ENCODE results near the gene MREG. TPM values are rescaled to one million over a fixed set of nuclear protein-coding genes. Genes with fewer than 3 reads are reported as not detected.

Gene MREG, protein sequence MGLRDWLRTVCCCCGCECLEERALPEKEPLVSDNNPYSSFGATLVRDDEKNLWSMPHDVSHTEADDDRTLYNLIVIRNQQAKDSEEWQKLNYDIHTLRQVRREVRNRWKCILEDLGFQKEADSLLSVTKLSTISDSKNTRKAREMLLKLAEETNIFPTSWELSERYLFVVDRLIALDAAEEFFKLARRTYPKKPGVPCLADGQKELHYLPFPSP
- 9.7 and 12.0 TPM in 2 replicates for total RNA-seq (2014; rRNA removed; shearing (Covaris generic); ENCODE audit: low replicate concordance)

- DNase-seq (ENCODE audit: low read depth): peak; percentile 66
- in situ Hi-C loops (cut with HindIII; ENCODE audit: low pct_unique_long_range_greater_than_20kb, low sequenced_read_pairs): no loop called here
Observed at GRCh38 chr2:216013080-216013909, at the start of gene MREG. Gene MREG (minus strand): TSS chr2:216013551. CDS start chr2:216013327, 224 bp downstream.

GRCh38 chr2:216059233-216059834, 46.0 kb upstream of the MREG start:
- peak; percentile 23 for DNase-seq (ENCODE audit: low read depth)
- in situ Hi-C loops (cut with HindIII; ENCODE audit: low pct_unique_long_range_greater_than_20kb, low sequenced_read_pairs): no loop called here

DNA sequence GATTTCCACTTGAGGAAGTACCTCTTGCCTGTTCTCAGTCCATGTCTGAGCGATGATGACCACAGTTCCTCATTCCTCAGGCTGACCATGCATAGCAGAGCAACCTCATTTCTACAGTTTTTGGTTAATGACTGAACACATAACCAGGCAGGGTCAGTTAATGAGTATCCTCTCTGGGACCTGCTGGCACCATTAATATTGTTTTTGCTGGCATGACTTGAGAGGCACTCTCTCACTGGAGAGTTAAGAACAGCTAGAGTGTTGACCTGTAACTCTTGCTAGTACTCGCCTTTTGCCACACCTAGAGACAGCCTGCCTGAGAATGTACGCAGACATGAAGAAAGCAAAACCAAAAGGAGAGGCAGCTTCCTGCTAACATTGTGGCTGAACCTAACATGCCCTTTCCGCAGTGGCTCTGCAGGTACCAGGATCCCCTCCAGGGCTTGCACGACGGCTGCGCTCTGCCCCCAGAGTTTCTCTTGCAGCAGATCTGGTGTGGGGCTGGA, 44.4 kb upstream of the MREG start:
- DNase-seq (ENCODE audit: low read depth): peak; percentile 99

DNA sequence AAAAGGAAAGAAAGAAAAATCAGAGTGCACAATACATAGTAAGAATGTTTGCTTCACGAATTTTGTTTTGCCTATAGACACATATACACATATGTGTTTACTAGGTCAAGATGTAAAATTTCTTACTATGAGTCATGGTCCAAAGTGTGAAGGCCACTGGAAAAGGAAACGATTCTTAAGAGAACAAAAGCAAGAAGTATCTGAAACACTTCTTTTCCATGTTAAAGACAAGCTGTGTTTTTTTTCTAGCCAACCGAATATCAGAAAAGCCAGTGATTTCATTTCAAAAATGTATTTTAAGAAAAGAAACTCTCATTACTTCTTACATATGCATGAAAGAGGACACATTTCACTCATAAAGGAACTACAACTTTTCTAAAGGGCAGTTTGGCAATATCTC, 43.4 kb upstream of the MREG start:
- in situ Hi-C loops (cut with HindIII; ENCODE audit: low pct_unique_long_range_greater_than_20kb, low sequenced_read_pairs): no loop called here
- peak; percentile 41 for DNase-seq (ENCODE audit: low read depth)

More for the DNA sequence above, 44.4 kb upstream of the MREG start:
- in situ Hi-C loops (cut with HindIII; ENCODE audit: low pct_unique_long_range_greater_than_20kb, low sequenced_read_pairs): no loop called here

GRCh38 chr2:216055680-216056079, 42.3 kb upstream of the MREG start:
- in situ Hi-C loops (cut with HindIII; ENCODE audit: low pct_unique_long_range_greater_than_20kb, low sequenced_read_pairs): no loop called here
- no peak for DNase-seq (ENCODE audit: low read depth)

DNA sequence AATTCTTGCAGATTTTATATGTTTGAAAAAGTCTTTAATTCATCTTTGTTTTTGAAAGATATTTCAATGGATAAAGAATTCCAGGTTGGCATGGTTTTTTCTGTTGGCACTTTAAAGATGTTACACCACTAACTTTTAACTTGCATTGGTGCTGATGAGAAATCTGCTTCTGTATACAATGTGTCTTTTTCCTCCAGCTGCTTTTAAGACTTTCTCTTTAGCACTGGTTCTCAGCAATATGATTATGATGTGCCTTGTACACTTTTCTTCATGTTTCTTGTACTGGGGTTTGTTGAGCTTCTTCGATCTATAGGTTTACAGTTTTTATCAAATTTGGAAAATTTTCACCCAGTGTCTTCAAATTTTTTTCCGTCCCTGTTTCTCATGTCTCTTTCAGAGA, 39.1 kb upstream of the MREG start:
- in situ Hi-C loops (cut with HindIII; ENCODE audit: low pct_unique_long_range_greater_than_20kb, low sequenced_read_pairs): no loop called here

DNA sequence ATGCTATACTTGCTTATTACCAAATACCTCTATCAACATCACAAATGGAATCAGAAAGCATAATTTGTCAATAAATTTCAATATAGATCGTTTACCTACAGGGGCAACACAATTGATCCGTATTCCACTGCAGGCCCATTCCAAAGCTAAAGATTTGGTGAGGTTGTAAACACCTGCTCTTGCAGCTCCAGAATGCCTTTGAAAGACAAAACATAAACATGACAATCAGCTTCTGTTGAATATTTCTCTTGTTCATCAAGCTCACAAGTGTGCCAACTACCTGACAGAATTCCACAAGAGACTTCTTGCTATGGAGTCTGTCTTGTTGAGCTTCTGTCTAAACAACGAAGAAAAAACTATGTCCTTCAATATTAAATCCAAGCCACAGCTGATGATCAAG, 38.0 kb upstream of the MREG start:
- in situ Hi-C loops (cut with HindIII; ENCODE audit: low pct_unique_long_range_greater_than_20kb, low sequenced_read_pairs): no loop called here
- no peak for DNase-seq (ENCODE audit: low read depth)

More for the DNA sequence above, 39.1 kb upstream of the MREG start:
- no peak for DNase-seq (ENCODE audit: low read depth)

DNA sequence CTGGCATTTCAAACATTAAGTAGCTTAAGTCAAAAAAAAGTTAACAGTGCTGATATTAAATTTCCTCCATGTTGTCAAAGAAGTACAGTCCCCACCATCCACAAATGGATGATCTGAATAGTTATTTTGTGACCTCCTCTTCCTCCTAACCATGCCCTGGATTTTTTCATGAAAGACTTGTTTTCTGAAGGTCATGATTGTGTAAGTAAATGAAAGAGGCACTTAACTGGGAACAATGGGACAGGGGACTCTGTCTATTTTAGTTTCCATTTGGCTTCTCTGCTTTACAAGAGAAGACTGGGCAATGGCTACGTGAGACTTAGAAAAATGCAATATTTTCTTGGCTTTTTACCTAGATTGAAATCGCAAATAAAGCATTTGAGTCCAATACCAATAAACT, 36.1 kb upstream of the MREG start:
- in situ Hi-C loops (cut with HindIII; ENCODE audit: low pct_unique_long_range_greater_than_20kb, low sequenced_read_pairs): no loop called here
- no peak for DNase-seq (ENCODE audit: low read depth)

DNA sequence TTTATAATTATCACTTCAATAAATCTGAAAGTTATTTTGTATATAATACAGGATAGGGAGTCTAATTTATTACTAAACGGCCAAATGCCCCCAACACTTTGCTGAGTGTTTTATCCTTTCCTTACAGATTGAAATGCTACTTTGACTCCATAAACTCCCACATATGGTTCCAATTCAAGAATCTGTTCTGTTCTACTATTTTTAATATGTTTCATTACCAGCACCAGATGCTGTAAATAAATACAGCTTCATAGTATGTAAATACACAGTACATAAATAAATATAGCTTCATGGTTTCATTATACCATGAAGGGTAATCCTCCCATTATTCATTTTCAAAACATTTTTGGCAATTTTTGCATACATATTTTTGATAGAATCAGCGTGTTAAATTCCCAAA, 34.0 kb upstream of the MREG start:
- in situ Hi-C loops (cut with HindIII; ENCODE audit: low pct_unique_long_range_greater_than_20kb, low sequenced_read_pairs): no loop called here
- DNase-seq (ENCODE audit: low read depth): no peak

DNA sequence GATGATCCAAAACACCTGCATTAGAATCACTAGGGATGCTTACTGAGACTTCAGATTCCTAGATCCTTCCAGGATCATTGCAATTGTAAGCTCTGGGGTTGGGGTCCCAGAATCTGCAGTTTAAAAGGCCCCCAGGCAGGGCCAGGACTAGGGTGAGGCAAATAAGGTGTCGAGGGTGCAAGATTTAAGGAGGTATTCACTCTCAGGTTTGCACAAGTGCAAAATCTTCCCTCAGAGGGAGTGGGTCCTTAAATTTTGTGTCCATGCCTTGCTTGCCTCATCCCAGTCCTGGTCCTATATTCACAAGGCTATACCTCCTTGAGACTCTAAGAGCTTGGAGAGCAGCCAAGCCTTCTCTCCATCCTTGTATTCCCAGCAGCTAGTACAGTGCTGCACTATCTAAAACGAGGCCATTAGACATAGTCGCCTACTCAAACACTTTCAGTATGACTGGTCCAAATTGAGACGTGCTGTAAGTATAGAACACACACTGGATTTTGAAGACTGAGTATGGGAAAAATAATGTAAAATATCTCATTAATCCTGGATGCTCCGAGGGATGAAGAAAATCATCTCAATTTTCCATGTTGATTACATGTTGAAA, 31.6 kb upstream of the MREG start:
- no peak for DNase-seq (ENCODE audit: low read depth)
- in situ Hi-C loops (cut with HindIII; ENCODE audit: low pct_unique_long_range_greater_than_20kb, low sequenced_read_pairs): no loop called here

DNA sequence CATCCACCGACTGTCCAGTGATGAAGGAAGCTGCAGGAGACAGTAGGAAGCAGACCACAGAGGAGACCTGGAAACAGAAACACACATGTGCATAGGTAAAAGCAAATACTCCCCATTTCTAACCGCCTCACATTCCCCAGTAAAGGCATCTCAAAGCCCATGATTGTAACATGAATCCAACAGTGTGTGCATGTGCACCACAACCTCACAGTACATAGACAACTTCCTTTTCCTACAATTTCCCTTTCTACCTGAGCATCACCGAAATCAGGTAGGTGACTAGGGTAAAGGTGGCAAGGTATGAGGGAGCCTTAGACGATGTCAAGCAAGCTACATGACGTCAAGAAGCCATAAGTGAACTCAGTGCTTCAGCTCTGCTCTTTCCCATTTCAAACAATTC, 30.6 kb upstream of the MREG start:
- in situ Hi-C loops (cut with HindIII; ENCODE audit: low pct_unique_long_range_greater_than_20kb, low sequenced_read_pairs): no loop called here
- no peak for DNase-seq (ENCODE audit: low read depth)

- in situ Hi-C loops (cut with HindIII; ENCODE audit: low pct_unique_long_range_greater_than_20kb, low sequenced_read_pairs): no loop called here
- no peak for DNase-seq (ENCODE audit: low read depth)
Observed at GRCh38 chr2:216041438-216041837, 28.1 kb upstream of the MREG start.

DNA sequence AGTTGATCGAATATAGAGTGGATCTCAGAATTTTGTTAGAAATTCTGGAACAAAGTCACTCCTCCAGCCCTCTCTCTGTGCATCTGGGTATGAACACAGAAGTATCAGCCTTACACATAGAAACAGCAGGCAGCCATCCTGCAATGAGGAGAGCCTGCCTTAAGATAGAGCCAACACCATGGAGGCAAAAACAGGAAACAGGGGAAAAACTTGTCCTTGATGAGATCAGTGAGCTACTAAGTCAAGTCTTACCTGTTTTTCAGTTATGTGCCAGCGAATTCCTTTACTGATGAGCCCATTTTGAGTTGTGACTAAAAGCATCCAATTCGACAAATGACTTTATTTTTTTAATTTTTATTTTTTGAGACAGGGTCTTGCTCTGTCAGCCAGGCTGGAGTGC, 26.6 kb upstream of the MREG start:
- DNase-seq (ENCODE audit: low read depth): no peak
- in situ Hi-C loops (cut with HindIII; ENCODE audit: low pct_unique_long_range_greater_than_20kb, low sequenced_read_pairs): no loop called here

GRCh38 chr2:216034065-216034464, 20.7 kb upstream of the MREG start:
- peak; percentile 44 for DNase-seq (ENCODE audit: low read depth)
- in situ Hi-C loops (cut with HindIII; ENCODE audit: low pct_unique_long_range_greater_than_20kb, low sequenced_read_pairs): no loop called here

DNA sequence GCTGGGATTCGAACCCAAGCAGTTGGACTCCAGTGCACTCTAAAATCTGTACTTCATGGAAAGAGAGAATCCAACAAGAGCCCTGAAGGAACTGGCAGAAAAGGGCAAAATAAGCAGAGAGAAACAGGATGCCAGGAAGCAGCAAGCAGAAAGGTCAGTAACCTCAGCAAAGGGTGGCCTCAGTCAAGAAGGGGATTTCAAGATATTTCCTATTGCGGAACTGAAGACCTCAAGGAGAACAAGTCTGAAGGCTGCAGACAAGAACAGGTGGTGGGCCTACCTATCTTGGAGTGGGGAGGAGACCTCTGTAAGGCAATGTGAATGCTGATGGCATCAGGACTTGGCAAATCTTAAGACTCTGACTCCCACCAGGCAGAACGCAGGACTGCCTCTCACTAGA, 20.1 kb upstream of the MREG start:
- DNase-seq (ENCODE audit: low read depth): no peak
- in situ Hi-C loops (cut with HindIII; ENCODE audit: low pct_unique_long_range_greater_than_20kb, low sequenced_read_pairs): no loop called here

DNA sequence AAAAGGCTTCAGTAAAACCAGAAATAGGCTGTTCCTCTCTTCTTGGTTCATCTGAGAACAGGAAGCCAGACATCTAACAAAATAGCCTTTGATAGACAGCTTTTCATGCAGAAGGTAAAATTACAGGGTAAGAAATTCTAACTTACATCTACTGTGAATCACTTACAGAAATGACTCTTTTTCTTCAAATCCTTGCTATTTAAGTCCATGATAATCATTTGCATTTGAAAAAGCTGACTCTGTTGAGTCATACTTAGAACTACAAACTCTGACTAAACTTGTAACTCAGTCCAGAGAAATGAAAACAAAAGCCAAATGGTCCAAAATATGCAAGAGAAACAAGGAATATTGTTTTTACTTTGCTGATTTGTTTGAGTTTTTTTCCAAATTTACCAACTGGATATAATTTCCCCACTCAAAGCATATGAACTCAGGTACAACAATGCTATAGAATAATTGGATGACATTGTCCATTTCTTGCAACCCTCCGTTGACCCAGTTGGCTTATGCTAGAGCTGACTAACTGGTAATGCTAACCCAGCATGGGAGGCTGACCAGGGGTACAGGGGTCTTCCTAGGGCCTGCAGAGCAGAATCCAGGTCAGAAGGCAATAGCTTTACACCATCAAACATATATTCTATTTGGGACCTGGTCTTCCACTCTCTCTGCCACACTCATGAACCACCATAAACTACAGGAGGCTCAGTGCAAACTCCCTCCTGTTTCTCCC, 18.8 kb upstream of the MREG start:
- peak; percentile 55 for DNase-seq (ENCODE audit: low read depth)
- in situ Hi-C loops (cut with HindIII; ENCODE audit: low pct_unique_long_range_greater_than_20kb, low sequenced_read_pairs): no loop called here

- in situ Hi-C loops (cut with HindIII; ENCODE audit: low pct_unique_long_range_greater_than_20kb, low sequenced_read_pairs): no loop called here
- no peak for DNase-seq (ENCODE audit: low read depth)
Observed at GRCh38 chr2:216030216-216030615, 16.9 kb upstream of the MREG start.

GRCh38 chr2:216029416-216030129, 16.2 kb upstream of the MREG start:
- in situ Hi-C loops (cut with HindIII; ENCODE audit: low pct_unique_long_range_greater_than_20kb, low sequenced_read_pairs): no loop called here
- no peak for DNase-seq (ENCODE audit: low read depth)

All from Caki2 (cell line).